Measurements from ENCODE around the gene BAHCC1. TPM values are rescaled to one million over a fixed set of nuclear protein-coding genes. Genes with fewer than 3 reads are reported as not detected.
A peak's percentile ranks its signal among the peaks of the same experiment; 100 is the strongest.
"Not testable (repeated sequence)": the region's sequence is repeated elsewhere in the genome, so short reads cannot be mapped to it uniquely, and the experiment has no call there.

The BAHCC1 gene
- total and polyA plus RNA-seq, 2 donors, result 10.1 to 15.9 TPM

- no peak for DNase-seq (ENCODE audit: extremely low spot score)
- H3K4me3 ChIP-seq (ENCODE audit: low read depth, low read length), result no peak overlapping the region
- 80% methylated on average over 8 of the region's 8 CpGs for WGBS
- no peaks in the 10 kb centered on the region for H3K4me1 ChIP-seq (ENCODE audit: insufficient read depth)
- no peak overlapping the region for H3K27ac ChIP-seq (ENCODE audit: low read depth)
- H3K36me3 ChIP-seq (ENCODE audit: insufficient read depth), result no peaks in the 10 kb centered on the region
Observed at GRCh38 chr17:81359218-81359617, 36.0 kb upstream of the BAHCC1 start.

GRCh38 chr17:81362001-81362400 lies 33.3 kb upstream of the BAHCC1 start:
- not testable (repeated sequence) for H3K36me3 ChIP-seq (ENCODE audit: insufficient read depth); H3K4me1 ChIP-seq (ENCODE audit: insufficient read depth); DNase-seq (ENCODE audit: extremely low spot score); H3K4me3 ChIP-seq (ENCODE audit: low read depth, low read length); H3K27ac ChIP-seq (ENCODE audit: low read depth)
- WGBS, result 78% methylated on average over 7 of the region's 7 CpGs

GRCh38 chr17:81364278-81365147 lies 30.7 kb upstream of the BAHCC1 start:
- Histone ChIP-seq H3K4me3 (ENCODE audit: low read depth, low read length) (no peak overlapping the region), H3K4me1 (ENCODE audit: insufficient read depth) (peaks cover 2% of the 10 kb centered on the region), H3K36me3 (ENCODE audit: insufficient read depth) (no peaks in the 10 kb centered on the region), H3K27ac (ENCODE audit: low read depth) (no peak overlapping the region)
- 84% methylated on average over 26 of the region's 26 CpGs for whole genome bisulfite sequencing
- no peak for DNase-seq (ENCODE audit: extremely low spot score)

- peaks cover 2% of the 10 kb centered on the region for H3K4me1 ChIP-seq (ENCODE audit: insufficient read depth)
- DNase-seq (ENCODE audit: extremely low spot score), result no peak
- H3K27ac ChIP-seq (ENCODE audit: low read depth), result peak overlapping the region; percentile 70
- no peak overlapping the region for H3K4me3 ChIP-seq (ENCODE audit: low read depth, low read length)
- no peaks in the 10 kb centered on the region for H3K36me3 ChIP-seq (ENCODE audit: insufficient read depth)
- WGBS, result 22% methylated on average over 22 of the region's 22 CpGs
Observed at GRCh38 chr17:81365148-81365600, 30.1 kb upstream of the BAHCC1 start.

- WGBS, result 30% methylated on average over 30 of the region's 30 CpGs
- H3K36me3 ChIP-seq (ENCODE audit: insufficient read depth), result no peaks in the 10 kb centered on the region
- DNase-seq (ENCODE audit: extremely low spot score), result no peak
- H3K4me1 ChIP-seq (ENCODE audit: insufficient read depth), result peaks cover 2% of the 10 kb centered on the region
- peak overlapping the region; percentile 70 for H3K27ac ChIP-seq (ENCODE audit: low read depth)
- H3K4me3 ChIP-seq (ENCODE audit: low read depth, low read length), result no peak overlapping the region
Observed at GRCh38 chr17:81365601-81366585, 29.4 kb upstream of the BAHCC1 start.

GRCh38 chr17:81366648-81367047 lies 28.6 kb upstream of the BAHCC1 start:
- H3K4me3 ChIP-seq (ENCODE audit: low read depth, low read length), result no peak overlapping the region
- no peak overlapping the region for H3K27ac ChIP-seq (ENCODE audit: low read depth)
- H3K36me3 ChIP-seq (ENCODE audit: insufficient read depth), result no peaks in the 10 kb centered on the region
- no peak for DNase-seq (ENCODE audit: extremely low spot score)
- 92% methylated on average over 11 of the region's 11 CpGs for WGBS
- H3K4me1 ChIP-seq (ENCODE audit: insufficient read depth), result peaks cover 2% of the 10 kb centered on the region

GRCh38 chr17:81367171-81367570 lies 28.1 kb upstream of the BAHCC1 start:
- H3K27ac ChIP-seq (ENCODE audit: low read depth), result no peak overlapping the region
- WGBS, result 92% methylated on average over 12 of the region's 12 CpGs
- H3K4me3 ChIP-seq (ENCODE audit: low read depth, low read length), result no peak overlapping the region
- peaks cover 2% of the 10 kb centered on the region for H3K4me1 ChIP-seq (ENCODE audit: insufficient read depth)
- no peaks in the 10 kb centered on the region for H3K36me3 ChIP-seq (ENCODE audit: insufficient read depth)
- DNase-seq (ENCODE audit: extremely low spot score), result no peak

- no peak for DNase-seq (ENCODE audit: extremely low spot score)
- 91% methylated on average over 32 of the region's 32 CpGs for WGBS
- peaks cover 2% of the 10 kb centered on the region for H3K4me1 ChIP-seq (ENCODE audit: insufficient read depth)
- no peak overlapping the region for H3K4me3 ChIP-seq (ENCODE audit: low read depth, low read length)
- H3K27ac ChIP-seq (ENCODE audit: low read depth), result no peak overlapping the region
- no peaks in the 10 kb centered on the region for H3K36me3 ChIP-seq (ENCODE audit: insufficient read depth)
Observed at GRCh38 chr17:81368161-81369022, 26.9 kb upstream of the BAHCC1 start.

GRCh38 chr17:81370294-81370693 lies 25.0 kb upstream of the BAHCC1 start:
- no peaks in the 10 kb centered on the region for H3K36me3 ChIP-seq (ENCODE audit: insufficient read depth)
- H3K4me3 ChIP-seq (ENCODE audit: low read depth, low read length), result no peak overlapping the region
- no peak overlapping the region for H3K27ac ChIP-seq (ENCODE audit: low read depth)
- peaks cover 2% of the 10 kb centered on the region for H3K4me1 ChIP-seq (ENCODE audit: insufficient read depth)
- 92% methylated on average over 5 of the region's 5 CpGs for WGBS
- DNase-seq (ENCODE audit: extremely low spot score), result no peak

GRCh38 chr17:81371910-81372760 lies 23.1 kb upstream of the BAHCC1 start:
- 75% methylated on average over 22 of the region's 22 CpGs for WGBS
- no peak overlapping the region for H3K4me3 ChIP-seq (ENCODE audit: low read depth, low read length)
- no peak for DNase-seq (ENCODE audit: extremely low spot score)
- no peak overlapping the region for H3K27ac ChIP-seq (ENCODE audit: low read depth)
- no peaks in the 10 kb centered on the region for H3K36me3 ChIP-seq (ENCODE audit: insufficient read depth)
- H3K4me1 ChIP-seq (ENCODE audit: insufficient read depth), result no peaks in the 10 kb centered on the region

GRCh38 chr17:81373536-81374160 lies 21.6 kb upstream of the BAHCC1 start:
- Histone ChIP-seq H3K4me3 (ENCODE audit: low read depth, low read length) (no peak overlapping the region), H3K27ac (ENCODE audit: low read depth) (no peak overlapping the region), H3K36me3 (ENCODE audit: insufficient read depth) (no peaks in the 10 kb centered on the region), H3K4me1 (ENCODE audit: insufficient read depth) (no peaks in the 10 kb centered on the region)
- DNase-seq (ENCODE audit: extremely low spot score), result no peak
- 87% methylated on average over 24 of the region's 24 CpGs for WGBS

GRCh38 chr17:81374890-81375289 lies 20.4 kb upstream of the BAHCC1 start:
- Histone ChIP-seq H3K4me1 (ENCODE audit: insufficient read depth) (no peaks in the 10 kb centered on the region), H3K27ac (ENCODE audit: low read depth) (no peak overlapping the region), H3K4me3 (ENCODE audit: low read depth, low read length) (no peak overlapping the region), H3K36me3 (ENCODE audit: insufficient read depth) (no peaks in the 10 kb centered on the region)
- DNase-seq (ENCODE audit: extremely low spot score), result no peak
- 91% methylated on average over 5 of the region's 5 CpGs for WGBS

Measured in urinary bladder (tissue), 4 donors.